Measurements from ENCODE around the gene E2F2.
"Not testable (repeated sequence)": the region's sequence is repeated elsewhere in the genome, so short reads cannot be mapped to it uniquely, and the experiment has no call there.

E2F2 gene

GRCh38 chr1:23524163-23524562, 6.9 kb downstream of the E2F2 start:
- no peak for DNase-seq (ENCODE audit: low spot score)

- no peak for DNase-seq (ENCODE audit: low spot score)
These were observed 8.6 kb downstream of the E2F2 start for GRCh38 chr1:23522244-23522982.

- DNase-seq (ENCODE audit: low spot score), result no peak
These were observed 9.4 kb downstream of the E2F2 start for GRCh38 chr1:23521588-23521987.

- DNase-seq (ENCODE audit: low spot score), result no peak
These were observed 13.5 kb downstream of the E2F2 start for GRCh38 chr1:23517581-23517980.

GRCh38 chr1:23515905-23516304, 15.1 kb downstream of the E2F2 start:
- no peak for DNase-seq (ENCODE audit: low spot score)

- DNase-seq (ENCODE audit: low spot score), result no peak
These were observed 16.8 kb downstream of the E2F2 start for GRCh38 chr1:23514111-23514679.

GRCh38 chr1:23509896-23510295, 21.1 kb downstream of the E2F2 start:
- no peak for DNase-seq (ENCODE audit: low spot score)

GRCh38 chr1:23506376-23507107, 24.5 kb downstream of the E2F2 start:
- no peak for DNase-seq (ENCODE audit: low spot score)

- no peak for DNase-seq (ENCODE audit: low spot score)
These were observed 25.2 kb downstream of the E2F2 start for GRCh38 chr1:23505851-23506250.

- not testable (repeated sequence) for DNase-seq (ENCODE audit: low spot score)
These were observed 26.9 kb downstream of the E2F2 start for GRCh38 chr1:23504156-23504555.

- no peak for DNase-seq (ENCODE audit: low spot score)
These were observed 28.1 kb downstream of the E2F2 start for GRCh38 chr1:23502951-23503350.

- DNase-seq (ENCODE audit: low spot score), result no peak
These were observed 30.6 kb downstream of the E2F2 start for GRCh38 chr1:23500466-23500865.

- no peak for DNase-seq (ENCODE audit: low spot score)
These were observed 33.1 kb downstream of the E2F2 start for GRCh38 chr1:23497777-23498439.

GRCh38 chr1:23496490-23497181, 34.4 kb downstream of the E2F2 start:
- no peak for DNase-seq (ENCODE audit: low spot score)

GRCh38 chr1:23494836-23495235, 36.2 kb downstream of the E2F2 start:
- not testable (repeated sequence) for DNase-seq (ENCODE audit: low spot score)

GRCh38 chr1:23492776-23493175, 38.3 kb downstream of the E2F2 start:
- DNase-seq (ENCODE audit: low spot score), result not testable (repeated sequence)

GRCh38 chr1:23492132-23492720, 38.8 kb downstream of the E2F2 start:
- no peak for DNase-seq (ENCODE audit: low spot score)

- no peak for DNase-seq (ENCODE audit: low spot score)
These were observed 41.2 kb downstream of the E2F2 start for GRCh38 chr1:23489842-23490241.

GRCh38 chr1:23485002-23485332, 46.1 kb downstream of the E2F2 start:
- DNase-seq (ENCODE audit: low spot score), result no peak

- peak; percentile 81 for DNase-seq (ENCODE audit: low spot score)
These were observed 46.6 kb downstream of the E2F2 start for GRCh38 chr1:23484253-23485001.
